M059J (cell line): Measurements from ENCODE around the gene TPCN1. TPM values are rescaled to one million over a fixed set of nuclear protein-coding genes. Genes with fewer than 3 reads are reported as not detected.

Experiments used
- DNase-seq: peaks from one replicate; pipeline ENCODE4 v3.0.0-alpha.2; 2012; ENCODE audit warnings: low read depth
- total RNA-seq: library from RNA; depleted of rRNA; stranded (reverse); fragments of >200 nt; shearing (Covaris generic); gene quantifications from 2 replicates; pipeline ENCODE4 v1.2.3, GENCODE V29; 2014

The TPCN1 gene
- total RNA-seq, 1 experiment from 2014 or later = 13.5 TPM

DNA sequence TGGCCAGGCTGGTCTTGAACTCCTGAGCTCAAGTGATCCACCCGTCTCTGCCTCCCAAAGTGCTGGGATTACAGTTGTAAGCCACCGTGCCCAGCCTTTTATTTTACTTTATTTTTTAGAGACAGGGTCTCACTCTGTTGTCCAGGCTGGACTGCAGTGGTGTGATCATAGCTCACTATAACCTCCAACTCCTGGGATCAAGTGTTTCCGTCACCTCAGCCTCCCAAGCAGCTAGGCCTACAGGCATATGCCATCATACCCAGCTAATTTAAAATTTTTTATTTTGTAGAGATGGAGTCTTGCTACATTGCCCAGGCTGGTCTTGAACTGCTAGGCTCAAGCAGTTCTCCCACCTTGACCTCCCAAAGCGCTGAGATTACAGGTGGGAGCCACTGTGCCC lies 3.7 kb downstream of the TPCN1 start:
- no peak for DNase-seq

DNA sequence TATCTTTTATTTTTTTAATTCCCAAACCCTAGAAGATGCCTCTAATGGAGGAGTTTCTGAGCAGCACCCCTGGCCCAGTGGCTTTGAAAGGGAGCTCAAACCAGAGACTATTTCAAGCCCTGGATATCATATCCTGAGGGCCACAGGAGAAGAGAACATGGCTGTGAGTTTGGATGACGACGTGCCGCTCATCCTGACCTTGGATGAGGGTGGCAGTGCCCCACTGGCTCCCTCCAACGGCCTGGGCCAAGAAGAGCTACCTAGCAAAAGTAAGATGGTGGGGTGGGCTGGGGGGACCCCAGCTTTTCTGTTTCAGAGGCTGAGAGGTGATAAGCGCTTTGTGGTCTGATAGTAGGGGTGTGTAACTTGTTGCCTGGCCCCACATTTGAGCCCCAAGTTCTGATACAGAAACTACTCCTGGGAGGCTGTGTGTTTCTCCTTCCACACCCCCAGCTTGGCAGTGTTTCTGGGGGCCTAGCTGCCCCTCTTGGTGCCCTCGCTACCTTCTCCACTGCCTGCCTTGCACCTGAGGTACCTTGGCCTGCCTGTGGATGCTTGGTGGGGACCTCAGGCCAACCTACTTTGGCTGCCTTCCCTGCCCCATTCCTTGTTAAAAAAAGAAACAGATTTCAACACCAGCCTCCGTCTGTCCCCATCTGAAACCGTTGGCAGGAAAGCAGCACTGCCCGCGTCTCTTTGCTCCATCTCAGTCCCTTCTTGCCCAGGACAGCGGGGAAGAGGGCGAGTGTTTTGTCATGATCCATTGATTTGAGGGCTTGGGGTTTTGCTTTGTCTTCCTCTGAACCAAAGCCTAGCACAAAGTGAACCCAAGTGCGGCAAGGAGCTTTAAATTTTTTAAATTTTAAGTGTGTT lies 5.7 kb downstream of the TPCN1 start:
- DNase-seq = no peak

DNA sequence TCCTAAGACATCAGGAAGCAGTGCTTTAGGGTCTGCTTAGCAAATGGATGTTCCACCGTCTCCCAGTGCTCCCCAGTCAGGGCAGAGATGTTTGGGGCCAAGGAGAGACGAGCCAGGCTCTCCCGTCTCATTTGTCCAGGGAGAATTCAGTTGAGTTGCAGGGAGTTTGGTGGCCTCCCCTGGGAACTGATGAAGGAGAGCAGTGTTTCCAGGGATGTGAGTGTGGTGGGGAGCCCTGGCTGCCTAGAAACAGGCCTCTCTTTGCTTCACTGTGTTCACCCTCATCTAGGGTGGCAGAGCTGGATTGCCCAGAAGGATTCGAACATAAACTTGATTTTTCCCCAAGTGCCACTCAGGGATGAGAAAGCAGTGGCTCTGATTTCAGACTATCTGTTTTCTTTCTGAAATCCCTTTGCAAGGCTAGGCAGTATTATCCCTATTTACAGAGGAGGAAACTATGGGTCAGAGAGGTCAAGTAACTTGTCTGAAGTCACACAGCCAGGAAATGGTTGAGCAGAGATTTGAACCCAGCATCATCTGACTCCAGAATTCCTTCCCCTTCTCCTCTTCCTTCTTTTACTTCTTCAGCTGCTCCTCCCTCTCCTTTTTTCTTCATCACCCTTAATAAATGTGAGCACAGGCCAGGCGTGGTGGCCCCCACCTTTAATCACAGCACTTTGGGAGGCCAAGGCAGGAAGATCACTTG lies 6.6 kb downstream of the TPCN1 start:
- no peak for DNase-seq

DNA sequence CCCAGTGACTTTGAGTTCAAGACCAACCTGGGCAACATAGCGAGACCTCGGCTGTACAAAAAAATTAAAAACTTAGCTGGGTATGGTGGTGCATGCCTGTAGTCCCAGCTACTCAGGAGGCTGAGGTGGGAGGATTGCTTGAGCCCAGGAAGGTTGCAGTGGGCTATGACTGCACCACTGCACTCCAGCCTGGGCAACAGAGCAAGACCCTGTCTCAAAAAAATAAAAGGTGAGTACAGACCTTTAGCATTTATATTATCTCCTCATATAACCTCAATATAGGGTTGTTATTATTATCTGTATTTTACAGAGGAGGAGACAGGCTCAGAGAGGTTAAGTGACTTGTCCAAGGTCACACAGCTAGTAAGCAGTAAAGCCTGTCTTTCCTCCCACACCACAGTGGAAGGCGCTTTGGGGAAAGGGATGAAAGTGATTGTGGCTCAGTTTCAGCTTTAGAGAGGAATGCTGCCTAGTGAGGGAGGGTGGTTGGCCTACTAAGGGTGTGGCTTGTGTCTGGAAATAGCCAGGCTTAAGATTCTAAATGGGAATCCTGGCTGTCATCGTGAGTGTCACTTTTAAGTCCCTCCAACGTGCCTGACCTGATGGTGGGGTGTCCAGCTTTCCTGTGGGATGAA lies 7.2 kb downstream of the TPCN1 start:
- no peak for DNase-seq

DNA sequence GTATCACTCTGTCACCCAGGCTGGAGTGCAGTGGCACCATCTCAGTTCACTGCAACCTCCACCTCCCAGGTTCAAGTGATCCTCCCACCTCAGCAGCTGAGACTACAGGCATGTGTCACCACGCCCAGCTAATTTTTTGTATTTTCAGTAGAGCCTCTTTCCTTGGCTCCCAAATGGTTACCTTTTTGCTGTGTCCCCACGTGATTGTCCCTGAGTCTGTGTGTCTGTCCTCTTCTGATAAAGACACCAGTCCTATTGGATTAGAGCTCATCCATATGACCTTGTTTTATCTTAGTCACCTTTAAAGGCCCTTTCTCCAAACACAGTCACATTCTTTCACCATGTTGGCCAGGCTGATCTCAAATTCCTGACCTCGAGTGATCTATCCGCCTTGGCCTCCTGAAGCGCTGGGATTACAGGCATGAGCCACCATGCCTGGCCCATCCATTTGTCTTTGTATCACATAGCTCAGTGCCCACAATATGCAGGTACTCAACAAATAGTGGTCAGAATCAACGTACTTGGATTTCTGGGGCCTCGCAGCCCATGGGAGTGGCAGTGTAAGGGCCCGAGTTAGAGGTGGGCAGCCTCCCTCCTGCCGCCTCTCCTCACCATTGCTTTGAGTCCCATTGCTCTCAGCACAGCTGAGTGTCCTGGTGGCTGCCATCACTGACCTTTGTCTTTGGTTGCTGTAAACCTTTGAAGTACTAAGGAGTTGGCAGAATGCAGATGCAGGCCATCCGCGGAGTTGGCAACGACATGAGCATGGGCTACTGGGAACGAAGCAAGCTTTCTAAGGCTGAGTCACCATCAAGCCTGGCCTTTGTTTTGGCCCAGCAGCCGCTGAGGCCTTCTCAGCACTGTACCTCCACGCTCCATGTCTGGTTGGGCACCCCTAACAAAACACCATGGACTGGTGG lies 9.3 kb downstream of the TPCN1 start:
- peak; percentile 82 for DNase-seq

DNA sequence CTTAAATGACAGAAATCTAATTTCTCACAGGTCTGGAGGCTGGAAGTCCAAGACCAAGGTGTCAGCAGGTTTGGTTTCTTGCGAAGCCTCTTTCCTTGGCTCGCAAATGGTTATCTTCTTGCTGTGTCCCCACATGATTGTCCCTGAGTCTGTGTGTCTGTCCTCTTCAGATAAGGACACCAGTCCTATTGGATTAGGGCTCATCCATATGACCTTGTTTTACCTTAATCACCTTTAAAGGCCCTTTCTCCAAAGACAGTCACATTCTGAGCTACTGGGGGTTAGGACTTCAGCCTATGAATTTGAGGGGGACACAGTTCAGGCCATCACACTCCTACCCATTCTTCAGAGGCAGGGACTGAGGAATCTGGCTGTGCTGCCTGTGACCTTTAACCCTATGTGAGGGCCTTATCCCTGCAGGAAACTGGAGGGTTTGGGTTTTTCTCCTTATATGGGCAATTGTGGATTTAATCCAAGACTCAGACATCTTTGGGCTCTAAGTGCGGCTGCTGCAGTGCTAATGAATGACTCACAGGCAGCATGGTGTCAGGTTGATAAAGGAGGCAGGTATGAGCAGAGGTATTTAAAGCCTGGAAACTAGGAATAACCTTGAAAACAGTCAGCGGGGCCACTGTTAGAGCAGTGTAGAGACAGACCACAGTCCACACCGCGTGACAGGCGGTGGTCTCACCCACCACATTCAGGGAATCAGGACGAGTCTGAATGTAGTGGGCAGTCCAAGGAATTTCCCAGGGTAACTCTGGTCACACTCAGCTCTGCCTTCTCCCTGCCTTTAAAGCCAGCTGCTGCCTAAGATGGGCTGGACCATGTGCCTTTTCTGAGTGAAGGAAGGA lies 10.2 kb downstream of the TPCN1 start:
- peak; percentile 94 for DNase-seq

DNA sequence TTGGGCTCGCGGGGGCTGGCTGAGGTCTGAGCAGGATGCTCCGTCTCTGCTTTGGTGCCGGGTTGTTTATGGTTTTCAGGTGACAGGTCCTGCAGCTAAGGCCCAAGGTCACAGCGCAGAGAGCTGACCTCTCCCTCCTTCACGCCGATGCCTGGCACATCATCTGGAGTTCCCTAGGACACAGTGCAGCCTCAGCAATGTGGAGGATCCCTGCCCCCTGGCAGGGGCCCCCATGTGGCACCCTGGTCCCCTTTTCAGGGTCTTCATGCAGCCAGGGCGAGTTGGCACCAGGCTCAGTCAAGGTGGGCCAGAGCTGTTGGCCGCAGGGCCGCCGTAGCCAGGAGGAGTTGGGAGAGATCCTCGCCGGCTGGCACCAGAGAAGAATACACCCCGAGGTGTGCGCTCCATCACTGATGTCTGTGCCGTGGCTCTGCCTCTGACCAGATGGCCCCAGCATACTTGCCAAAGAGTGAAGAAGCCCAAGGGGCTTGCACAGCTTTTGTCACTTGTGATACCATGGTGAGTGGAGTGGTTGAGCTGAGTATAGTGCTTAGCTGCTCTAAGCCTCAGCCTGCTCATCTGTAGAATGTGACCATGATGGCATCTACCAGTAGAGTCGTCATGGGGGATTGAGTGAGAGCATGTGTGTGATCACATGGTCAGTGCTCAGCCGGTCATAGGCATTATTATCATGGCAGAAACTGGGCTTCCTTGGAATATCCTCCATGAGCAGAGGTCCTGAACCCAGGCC lies 11.0 kb downstream of the TPCN1 start:
- DNase-seq = no peak

DNA sequence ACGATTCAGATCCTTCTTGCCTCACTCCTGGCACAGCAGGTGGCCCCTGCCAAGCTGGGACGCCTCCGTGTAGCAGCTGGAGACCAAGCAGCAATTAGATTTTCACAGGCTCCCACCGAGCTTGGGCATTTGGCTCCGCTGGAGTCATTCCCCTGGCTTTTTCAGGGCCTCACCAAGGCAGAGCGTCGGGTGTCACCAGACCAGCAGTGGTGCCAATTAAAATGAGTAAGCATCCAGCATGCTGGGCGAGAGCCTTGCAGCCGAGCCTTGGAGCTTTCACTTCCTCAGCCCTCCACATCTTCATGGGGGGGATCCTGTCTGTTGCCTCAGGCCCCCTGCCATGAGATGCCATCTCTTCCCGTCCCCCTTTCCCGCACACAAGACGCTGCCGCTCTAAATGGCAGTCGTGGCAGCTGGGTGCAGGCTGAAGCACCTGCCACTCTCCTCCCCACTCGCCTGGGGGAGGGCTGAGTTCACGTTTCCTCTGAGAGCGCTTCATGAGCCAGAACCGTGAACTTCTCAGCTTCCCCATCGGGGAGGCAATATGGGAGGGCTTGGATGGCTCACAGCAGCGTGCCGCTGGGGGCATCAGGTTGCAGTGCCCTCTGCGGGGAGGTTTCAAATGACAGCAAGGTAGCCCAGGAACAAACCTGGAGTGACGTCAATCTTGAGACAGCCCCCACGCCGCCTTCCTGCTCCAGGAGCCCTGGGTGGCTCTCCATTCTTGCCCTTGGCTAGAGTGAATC lies 11.7 kb downstream of the TPCN1 start:
- peak; percentile 86 for DNase-seq

DNA sequence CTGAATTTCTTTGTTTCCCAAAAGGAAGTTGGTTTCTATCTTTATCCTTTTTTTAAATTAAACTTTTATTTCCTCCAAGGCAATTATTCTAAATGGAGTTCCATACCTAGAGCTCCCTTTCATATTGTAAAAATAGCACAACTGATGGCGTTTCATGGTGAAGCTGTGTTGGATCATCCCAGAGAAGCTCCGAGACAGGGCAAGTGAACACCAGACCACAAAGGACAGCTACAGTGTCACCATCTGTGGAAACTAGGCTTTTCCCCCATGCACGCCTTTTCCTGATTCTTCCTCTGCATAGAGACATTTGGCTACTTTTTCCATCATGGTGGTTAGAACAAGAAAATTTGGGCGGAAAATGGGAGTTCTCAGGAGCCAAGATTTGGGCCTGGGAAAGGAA lies 12.7 kb downstream of the TPCN1 start:
- DNase-seq = no peak

DNA sequence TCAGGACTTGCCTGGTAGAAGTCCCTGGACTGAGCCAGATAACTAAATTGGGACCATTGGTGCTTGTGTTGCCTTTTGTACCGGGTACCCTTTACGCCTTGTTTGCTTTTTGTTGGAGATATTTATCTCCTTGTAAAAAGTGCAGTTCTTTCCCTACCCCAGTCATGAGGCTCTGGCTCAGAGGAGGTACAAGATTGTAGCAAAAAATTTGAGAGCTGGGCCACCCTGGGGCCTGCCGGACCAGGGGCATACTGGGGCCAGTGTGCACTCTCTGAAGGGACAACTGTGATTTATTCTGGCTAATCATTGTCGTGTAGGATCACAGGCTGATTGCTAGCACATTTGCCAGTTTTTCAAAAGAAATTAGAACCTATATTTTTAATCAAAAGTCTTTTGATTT lies 13.2 kb downstream of the TPCN1 start:
- DNase-seq = no peak

DNA sequence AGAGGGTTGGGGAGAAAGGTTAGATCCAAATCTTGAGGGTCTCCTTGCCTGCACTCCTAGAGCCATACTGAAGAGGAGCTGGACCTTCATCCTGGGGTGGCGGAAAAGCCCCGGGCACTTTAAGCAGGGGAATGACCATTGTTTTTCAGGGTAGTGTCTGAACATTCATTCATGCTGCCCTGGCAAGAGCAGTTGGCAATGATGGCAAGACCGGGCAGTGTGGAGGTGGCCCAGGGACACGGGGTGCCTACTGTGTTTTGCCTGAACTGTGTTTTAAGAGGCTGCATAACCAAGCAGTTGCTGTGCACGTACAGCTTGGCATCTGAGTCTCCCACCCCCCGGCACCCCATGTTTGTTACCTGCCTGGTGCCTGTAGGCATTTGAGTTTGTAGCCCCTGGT lies 14.7 kb downstream of the TPCN1 start:
- no peak for DNase-seq

DNA sequence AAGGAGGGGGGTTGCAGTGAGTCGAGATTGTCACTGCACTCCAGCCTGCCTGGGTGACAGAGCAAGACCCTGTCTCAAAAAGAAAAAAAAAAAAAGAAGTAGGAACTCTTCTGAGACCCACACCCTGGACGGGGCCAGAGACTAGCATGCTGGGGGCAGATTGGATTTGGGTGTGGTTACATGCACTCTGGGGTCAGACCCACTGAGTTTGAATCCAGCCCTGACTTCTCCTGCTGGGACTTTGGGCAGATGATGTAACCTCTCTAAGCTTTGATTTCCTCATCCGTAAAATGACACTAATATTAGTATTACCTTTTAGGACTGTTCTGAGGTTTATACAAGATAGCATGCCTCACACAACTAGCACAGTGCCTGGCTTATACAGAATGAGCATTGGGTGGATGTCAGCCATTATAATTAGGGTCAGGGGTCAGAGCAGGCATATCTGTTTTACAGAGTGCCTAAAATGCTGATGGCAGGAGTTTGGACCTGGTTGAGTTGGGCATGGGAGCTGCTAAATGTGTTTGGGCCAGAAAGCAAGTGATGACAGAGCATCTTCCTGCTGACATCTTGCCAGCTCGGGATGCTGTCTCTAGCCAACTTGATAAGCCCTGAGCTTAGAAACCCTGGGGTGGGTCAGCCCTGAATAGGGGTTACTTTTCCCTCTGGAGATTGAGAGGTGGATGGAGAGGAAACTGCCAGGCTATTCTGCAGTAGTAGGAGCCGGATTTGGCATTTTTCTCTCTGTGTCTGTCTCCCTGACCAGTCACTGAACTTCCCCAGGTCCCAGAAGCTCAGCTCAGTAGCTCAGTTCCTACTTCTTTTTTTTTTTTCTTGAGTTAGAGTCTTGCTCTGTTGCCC lies 15.5 kb downstream of the TPCN1 start:
- no peak for DNase-seq

DNA sequence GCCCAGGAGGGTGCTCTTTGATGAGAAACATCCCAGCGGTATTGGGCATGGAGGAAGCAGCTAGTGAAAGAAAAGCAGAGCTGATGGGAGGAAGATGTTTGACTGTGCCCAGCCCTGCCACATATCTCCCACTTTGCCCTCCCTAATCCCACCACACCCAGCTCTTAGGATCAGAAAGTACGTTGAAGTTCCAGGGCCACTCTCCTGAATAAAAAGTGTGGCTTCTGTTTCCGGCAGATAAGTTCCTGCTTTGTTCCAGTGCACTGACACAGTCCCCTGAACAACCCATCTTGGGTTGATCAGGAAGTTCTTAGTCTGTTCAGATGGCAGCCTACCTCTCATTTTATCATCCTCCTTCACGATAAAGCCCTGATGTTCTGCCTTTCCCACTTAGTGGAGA lies 16.5 kb downstream of the TPCN1 start:
- no peak for DNase-seq

DNA sequence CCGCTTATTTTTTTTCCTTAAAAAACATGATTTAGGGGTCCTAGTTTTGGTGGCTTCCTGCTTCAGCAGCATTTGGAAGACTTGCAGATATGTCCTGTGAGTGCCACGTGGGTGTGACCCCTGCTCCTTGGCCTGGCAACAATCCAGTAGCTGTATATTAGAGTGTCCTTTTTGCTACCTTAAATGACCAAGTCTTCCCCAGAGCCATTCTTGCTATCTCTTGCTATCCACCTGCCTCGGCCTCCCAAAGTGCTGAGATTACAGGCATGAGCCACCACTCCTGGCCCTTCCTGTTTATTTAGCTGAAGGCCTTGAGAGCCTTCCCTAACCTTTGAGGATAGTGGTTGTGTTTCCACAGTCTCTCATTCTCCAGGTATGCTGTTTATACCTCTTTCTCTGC lies 17.0 kb downstream of the TPCN1 start:
- no peak for DNase-seq

DNA sequence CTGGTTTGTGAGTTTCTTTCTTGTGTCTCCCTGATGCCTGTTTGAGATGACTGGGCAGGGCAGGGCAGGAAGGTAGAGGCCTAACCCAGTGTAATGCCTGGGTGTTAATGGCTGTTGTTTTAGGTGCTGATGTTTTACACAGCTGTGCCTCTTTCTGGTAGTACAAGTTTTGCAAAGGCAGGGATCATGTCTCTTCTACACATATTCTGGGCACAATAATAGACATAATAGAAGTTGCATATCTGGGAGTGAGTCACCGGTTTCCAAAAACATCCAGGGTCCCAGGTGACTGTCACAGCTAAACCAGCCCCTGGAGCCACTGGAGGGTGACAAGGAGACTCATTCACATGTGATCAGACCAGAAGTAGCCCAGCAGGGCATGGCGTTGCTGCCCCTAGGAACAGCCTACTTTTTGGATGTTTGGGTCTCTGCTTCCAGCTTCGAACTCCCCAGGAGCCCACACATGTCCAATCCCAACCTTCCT lies 18.1 kb downstream of the TPCN1 start:
- DNase-seq = no peak

DNA sequence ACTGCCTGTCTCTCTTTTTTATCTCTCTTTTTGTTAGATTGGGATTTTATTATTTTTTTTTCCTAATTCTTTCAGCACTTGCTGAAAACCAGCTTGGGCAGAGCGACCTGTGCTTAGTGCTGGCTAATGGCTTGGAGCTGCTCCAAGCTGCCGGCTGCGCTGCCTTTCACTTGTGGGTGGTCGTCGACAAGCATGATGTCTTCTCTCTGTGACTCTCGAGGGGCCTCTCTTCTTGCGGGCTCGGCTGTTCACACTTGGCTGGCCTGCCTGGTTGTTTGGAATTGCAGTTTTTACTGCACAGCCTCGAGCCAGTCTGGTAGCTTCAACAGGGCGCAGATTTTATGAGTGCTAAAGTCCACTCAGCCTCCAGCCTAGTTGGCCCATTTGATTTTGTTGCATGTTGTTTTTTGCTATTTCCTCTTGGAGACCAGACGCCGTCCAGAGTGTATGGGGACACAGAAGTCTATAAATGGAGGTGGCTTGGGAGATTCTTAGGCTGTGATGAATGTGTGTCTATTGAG lies 18.6 kb downstream of the TPCN1 start:
- no peak for DNase-seq

DNA sequence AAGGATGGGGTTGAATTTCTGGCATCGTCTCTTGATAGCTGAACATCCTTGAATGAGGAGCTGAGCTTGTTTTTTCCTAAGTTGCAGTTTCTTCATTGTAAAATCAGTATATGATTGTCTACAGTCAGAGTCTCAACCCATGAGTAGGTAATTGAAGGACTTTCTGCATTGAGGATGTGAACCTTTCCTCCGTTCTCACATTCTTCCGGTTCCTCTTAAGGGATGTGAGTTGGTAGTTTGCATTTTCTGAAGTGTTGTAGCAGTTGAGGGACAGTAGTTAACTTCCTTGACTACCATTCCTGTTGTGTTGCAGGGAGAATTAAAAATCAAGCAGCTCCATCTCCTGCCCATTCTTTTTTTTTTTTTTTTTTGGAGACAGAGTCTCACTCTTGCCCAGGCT lies 19.1 kb downstream of the TPCN1 start:
- DNase-seq = no peak
